Endothelial cell (in vitro differentiated cells): Measurements from ENCODE around the gene CNOT10. TPM values are rescaled to one million over a fixed set of nuclear protein-coding genes. Genes with fewer than 3 reads are reported as not detected.

Experiments used
- DNase-seq: peaks from one replicate; pipeline ENCODE4 v3.0.0; 2021; ENCODE audit warnings: low spot score
- H3K27ac Mint-ChIP-seq: one replicate; pipeline ENCODE4 v1.8.0; 2021; ENCODE audit warnings: mixed read lengths, inconsistent platforms; ENCODE audit not compliant: unreplicated experiment
- H3K27me3 Mint-ChIP-seq: one replicate; pipeline ENCODE4 v1.8.0; 2021; ENCODE audit warnings: mild to moderate bottlenecking, moderate library complexity, mixed read lengths, inconsistent platforms; ENCODE audit not compliant: unreplicated experiment
- H3K36me3 Mint-ChIP-seq: one replicate; pipeline ENCODE4 v1.8.0; 2021; ENCODE audit warnings: mild to moderate bottlenecking, low read depth, mixed read lengths, inconsistent platforms; ENCODE audit not compliant: unreplicated experiment
- H3K4me1 Mint-ChIP-seq: one replicate; pipeline ENCODE4 v1.8.0; 2021; ENCODE audit warnings: mild to moderate bottlenecking, mixed read lengths, inconsistent platforms; ENCODE audit not compliant: unreplicated experiment
- H3K4me3 Mint-ChIP-seq: one replicate; pipeline ENCODE4 v1.8.0; 2021; ENCODE audit warnings: mild to moderate bottlenecking, mixed read lengths, inconsistent platforms; ENCODE audit not compliant: unreplicated experiment
- H3K9me3 Mint-ChIP-seq: one replicate; pipeline ENCODE4 v1.8.0; 2021; ENCODE audit warnings: mixed read lengths, inconsistent platforms; ENCODE audit not compliant: unreplicated experiment
- total RNA-seq: library from RNA; stranded (reverse); fragmentation: NEBNext Ultra II Directional; extraction: Animal tissue kit (Norgen Biotek cat#: 25700); gene quantifications from one replicate; pipeline ENCODE4 v1.2.1, GENCODE V29; 2021; ENCODE audit not compliant: unreplicated experiment
- TF ChIP-seq, protein P1 (sequence below): fragments of 200-600 bp; sonication (generic); IDR thresholded peaks from one replicate; pipeline ENCODE4 v1.5.0; 2021; ENCODE audit warnings: antibody characterized with exemption; ENCODE audit not compliant: unreplicated experiment

The CNOT10 gene
- total RNA-seq, 1 donor from 2014 or later: 42.1 TPM

DNA sequence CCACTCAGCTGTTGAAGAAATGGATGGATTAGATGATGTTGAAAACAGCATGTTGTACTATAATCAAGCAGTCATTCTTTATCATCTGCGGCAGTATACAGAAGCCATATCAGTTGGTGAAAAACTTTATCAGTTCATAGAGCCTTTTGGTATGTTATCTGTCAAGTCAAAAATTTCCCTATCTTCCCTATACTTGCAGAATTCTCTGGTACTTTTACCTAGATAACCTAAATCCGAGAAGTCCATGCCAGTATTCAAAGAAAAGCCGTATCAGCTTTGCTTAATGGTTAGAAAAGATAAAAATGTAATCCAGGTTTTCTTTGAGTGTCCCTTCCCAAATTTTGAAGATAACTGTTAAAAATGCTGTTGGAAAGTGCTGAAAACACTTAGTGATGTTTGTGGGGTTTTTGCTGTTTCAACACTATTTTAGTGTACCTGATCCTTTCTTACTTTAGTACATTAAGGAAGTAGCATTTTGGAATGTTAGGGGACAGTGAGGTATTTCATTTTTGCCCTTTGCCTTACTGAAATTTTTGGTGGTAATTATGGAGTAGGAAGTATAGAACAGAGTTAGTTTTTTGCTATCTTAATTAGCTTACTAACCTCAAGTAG, 23.8 kb downstream of the CNOT10 start:
- Mint-ChIP-seq H3K36me3 (peaks cover 22% of the 10 kb centered on the region), H3K27me3 (no peaks in the 10 kb centered on the region), H3K27ac (peak overlapping the region; percentile 25), H3K9me3 (no peaks in the 10 kb centered on the region), H3K4me1 (peaks cover 2% of the 10 kb centered on the region), H3K4me3 (peak overlapping the region; percentile 35)
- TF ChIP-seq, protein P1, sequence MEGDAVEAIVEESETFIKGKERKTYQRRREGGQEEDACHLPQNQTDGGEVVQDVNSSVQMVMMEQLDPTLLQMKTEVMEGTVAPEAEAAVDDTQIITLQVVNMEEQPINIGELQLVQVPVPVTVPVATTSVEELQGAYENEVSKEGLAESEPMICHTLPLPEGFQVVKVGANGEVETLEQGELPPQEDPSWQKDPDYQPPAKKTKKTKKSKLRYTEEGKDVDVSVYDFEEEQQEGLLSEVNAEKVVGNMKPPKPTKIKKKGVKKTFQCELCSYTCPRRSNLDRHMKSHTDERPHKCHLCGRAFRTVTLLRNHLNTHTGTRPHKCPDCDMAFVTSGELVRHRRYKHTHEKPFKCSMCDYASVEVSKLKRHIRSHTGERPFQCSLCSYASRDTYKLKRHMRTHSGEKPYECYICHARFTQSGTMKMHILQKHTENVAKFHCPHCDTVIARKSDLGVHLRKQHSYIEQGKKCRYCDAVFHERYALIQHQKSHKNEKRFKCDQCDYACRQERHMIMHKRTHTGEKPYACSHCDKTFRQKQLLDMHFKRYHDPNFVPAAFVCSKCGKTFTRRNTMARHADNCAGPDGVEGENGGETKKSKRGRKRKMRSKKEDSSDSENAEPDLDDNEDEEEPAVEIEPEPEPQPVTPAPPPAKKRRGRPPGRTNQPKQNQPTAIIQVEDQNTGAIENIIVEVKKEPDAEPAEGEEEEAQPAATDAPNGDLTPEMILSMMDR: no peak
- DNase-seq: no peak

DNA sequence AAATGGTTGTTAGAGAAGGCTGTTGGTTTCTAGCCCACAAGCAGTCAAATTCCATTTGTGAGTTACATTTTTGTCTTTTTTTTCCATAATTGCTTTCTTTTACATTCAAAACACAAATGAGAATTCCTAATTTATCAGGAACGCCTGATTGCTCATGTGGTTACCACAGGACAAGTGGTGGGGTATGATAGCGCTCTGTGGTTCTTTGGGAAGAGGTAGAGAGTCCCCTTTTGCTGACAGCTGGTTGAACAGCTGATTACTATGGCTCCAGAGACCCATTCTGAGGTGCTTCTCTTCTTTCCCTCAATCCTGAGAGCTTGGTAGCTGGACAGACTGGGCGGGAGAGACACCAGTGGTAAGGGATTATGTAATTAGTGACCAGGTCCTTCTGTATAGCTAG, 24.4 kb downstream of the CNOT10 start:
- Mint-ChIP-seq H3K27ac (no peak overlapping the region), H3K36me3 (peaks cover 22% of the 10 kb centered on the region), H3K4me1 (peaks cover 2% of the 10 kb centered on the region), H3K4me3 (no peak overlapping the region), H3K9me3 (no peaks in the 10 kb centered on the region), H3K27me3 (no peaks in the 10 kb centered on the region)
- DNase-seq: no peak
- TF ChIP-seq, protein P1: no peak

DNA sequence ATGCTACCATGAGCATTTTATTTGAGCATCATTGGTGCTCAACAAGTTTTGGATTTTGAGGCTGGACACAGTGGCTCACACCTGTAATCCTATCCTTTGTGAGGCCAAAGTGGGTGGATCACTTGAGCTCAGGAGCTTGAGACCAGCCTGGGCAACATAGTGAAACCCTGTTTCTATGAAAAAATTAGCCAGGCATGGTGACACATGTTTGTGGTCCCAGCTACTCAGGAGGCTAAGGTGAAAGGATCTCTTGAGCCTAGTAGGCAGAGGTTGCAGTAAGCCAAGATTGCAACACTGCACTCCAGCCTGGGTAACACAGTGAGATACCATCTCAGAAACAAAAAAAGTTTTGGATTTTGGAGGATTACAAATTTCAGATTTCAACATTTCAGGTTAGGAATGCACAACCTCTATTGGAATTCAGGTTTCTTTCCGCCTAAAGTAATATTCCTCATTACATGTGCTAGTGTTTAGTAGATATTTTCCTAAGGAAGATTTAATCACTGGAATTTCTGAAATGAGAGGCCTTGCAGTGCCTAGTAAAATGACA, 27.6 kb downstream of the CNOT10 start:
- H3K36me3 Mint-ChIP-seq: peaks cover 26% of the 10 kb centered on the region
- H3K27me3 Mint-ChIP-seq: no peaks in the 10 kb centered on the region

DNA sequence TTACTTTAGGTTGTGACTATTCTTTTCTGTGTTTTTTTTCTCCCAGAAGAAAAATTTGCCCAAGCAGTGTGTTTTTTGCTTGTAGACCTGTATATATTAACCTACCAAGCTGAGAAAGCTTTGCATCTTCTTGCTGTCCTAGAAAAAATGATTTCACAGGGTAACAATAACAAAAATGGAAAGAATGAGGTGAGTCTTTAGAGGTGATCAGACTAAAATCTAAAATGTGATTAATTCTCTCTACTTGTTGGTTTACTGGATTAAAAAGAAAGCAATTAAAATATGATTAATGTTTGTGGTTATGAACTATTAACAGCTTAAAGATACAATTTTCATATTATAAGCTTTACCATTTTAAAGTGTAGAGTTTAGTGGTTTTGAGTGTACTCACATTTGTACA, 28.2 kb downstream of the CNOT10 start:
- H3K9me3 Mint-ChIP-seq: no peaks in the 10 kb centered on the region
- H3K4me1 Mint-ChIP-seq: peaks cover 5% of the 10 kb centered on the region
- TF ChIP-seq, protein P1: no peak
- no peak overlapping the region for H3K4me3 Mint-ChIP-seq
- peaks cover 26% of the 10 kb centered on the region for H3K36me3 Mint-ChIP-seq
- H3K27me3 Mint-ChIP-seq: no peaks in the 10 kb centered on the region
- no peak overlapping the region for H3K27ac Mint-ChIP-seq
- DNase-seq: no peak

More for the DNA sequence above, 27.6 kb downstream of the CNOT10 start:
- Mint-ChIP-seq H3K9me3 (no peaks in the 10 kb centered on the region), H3K4me3 (no peak overlapping the region), H3K27ac (no peak overlapping the region), H3K4me1 (peaks cover 5% of the 10 kb centered on the region)
- DNase-seq: no peak
- TF ChIP-seq, protein P1: no peak

DNA sequence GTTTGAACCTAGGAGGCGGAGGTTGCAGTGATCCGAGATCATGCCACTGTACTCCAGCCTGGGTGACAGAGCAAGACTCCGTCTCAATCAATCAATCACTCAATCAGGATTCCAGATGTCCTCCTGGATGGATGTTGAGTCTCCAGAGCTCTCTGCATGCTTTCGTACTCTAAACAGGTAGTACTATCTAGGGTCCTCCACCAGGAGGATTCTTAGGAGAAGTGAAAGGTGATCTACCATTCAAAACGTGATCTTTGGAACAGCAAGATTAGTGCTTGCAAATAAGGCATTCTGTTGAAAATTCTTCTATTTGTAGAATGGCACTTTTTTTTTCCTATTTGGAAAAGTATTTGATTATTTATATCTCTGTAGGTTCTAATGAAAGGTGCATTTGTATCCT, 34.3 kb downstream of the CNOT10 start:
- H3K4me1 Mint-ChIP-seq: peaks cover 3% of the 10 kb centered on the region
- H3K27ac Mint-ChIP-seq: no peak overlapping the region
- H3K36me3 Mint-ChIP-seq: peaks cover 9% of the 10 kb centered on the region
- no peak for DNase-seq
- H3K27me3 Mint-ChIP-seq: no peaks in the 10 kb centered on the region
- no peak overlapping the region for H3K4me3 Mint-ChIP-seq
- no peaks in the 10 kb centered on the region for H3K9me3 Mint-ChIP-seq
- TF ChIP-seq, protein P1: no peak
